8988T (cell line): ENCODE results near the gene MCHR1.
"Not testable (repeated sequence)": the region's sequence is repeated elsewhere in the genome, so short reads cannot be mapped to it uniquely, and the experiment has no call there.

Experiments
- DNase-seq: peaks from one replicate; pipeline ENCODE4 v3.0.0; 2011

MCHR1 gene

DNA sequence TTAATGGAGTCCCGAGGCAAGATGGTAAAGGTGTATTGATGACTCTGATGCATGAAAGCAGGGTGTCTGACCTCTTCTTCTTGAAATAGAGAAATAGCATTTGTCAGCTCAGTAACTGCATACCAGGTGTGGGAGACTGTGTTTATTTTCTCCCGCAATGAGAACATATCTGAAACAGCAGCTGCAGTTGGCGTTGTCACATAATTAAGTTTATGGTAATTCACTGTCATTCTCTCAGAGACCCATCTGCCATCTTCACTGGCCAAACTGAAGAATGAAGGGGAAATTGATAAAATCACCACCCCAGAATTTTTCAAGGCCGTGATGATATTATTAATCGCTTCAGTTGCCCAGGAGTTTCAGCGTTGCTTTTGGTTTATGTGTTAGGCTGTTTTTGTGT lies 20.1 kb upstream of the MCHR1 start:
- no peak for DNase-seq

DNA sequence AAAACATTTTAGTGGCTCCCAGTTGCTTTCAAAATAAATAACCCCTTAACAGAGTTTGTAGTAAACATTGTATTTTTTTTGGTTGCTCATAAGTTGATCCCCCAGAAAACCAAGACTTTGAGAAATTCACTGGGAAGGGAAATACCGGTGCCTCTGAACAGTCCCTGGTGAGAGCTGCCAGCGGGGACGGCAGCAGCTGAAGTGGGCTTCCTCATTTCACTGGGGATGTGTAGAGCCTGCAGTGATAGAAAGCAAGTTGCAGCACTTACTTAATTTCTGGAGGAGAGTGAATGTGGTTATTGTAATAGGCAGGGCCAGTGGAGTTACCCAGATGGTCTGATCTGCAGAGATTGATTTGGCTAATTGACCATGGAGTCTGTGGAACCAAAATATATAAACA lies 18.6 kb upstream of the MCHR1 start:
- no peak for DNase-seq

DNA sequence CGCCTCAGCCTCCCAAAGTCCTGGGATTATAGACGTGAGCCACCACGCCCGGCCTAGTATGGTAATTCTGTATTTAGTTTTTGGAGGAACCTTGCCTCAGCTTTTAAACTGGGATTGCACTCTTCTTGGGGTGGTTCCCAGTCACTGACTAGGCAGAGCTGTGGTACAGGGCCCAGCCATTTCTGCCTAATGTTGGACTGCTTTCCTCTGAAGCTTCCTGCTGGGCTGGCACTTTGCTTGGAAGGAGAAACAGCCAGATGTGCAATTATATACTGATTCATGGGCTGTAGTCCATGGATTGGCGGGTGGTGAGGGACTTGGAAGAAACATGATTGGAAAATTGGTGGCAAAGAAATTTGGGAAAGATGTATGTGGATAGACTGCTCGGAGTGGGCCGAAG lies 17.6 kb upstream of the MCHR1 start:
- no peak for DNase-seq

DNA sequence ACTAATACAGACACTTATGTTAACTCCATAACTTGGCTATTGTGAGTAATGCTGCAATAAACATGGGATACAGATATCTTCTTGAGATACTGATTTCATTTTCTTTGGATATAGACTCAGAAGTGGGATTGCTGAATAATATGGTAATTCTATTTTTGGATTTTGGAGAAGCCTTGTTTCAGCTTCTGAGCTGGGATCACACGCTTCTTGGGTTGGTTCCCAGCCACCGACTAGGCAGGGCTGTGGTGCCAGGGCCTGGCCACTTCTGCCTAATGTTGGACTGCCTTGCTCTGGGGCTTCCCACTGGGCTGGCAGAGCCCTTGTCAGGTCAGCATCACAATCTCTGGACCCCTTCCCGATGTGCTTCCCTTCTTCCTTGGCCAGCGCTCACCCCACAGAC lies 14.0 kb upstream of the MCHR1 start:
- DNase-seq = no peak

DNA sequence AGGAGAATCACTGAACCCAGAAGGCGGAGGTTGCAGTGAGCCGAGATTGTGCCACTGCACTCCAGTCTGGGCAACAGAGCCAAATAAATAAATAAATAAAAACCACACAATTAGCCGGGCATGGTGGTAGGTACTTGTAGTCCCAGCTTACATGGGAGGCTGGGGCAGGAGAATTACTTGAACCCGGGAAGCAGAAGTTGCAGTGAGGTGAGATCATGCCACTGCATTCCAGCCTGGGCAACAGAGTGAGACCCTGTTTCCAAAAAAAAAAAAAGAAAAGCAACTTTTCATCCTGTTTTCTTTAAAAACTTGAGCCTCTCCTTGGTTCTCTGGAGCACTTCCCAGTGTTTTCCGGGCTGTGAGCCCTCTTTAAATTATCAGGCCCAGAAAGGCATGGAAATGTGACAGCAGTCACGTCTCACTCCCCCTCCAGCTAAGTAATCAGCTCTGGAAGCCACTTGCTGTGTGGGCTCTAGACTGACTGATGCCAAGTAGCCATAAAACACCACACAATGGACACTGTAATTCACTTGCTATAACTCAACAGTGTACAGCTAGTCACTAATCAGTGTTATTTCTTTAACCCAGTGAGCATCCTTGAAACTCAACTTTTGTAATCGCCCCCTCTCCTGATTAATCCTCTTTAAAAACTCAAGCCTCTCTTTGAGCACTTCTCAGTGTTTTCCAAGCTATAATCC lies 13.0 kb upstream of the MCHR1 start:
- DNase-seq = no peak

DNA sequence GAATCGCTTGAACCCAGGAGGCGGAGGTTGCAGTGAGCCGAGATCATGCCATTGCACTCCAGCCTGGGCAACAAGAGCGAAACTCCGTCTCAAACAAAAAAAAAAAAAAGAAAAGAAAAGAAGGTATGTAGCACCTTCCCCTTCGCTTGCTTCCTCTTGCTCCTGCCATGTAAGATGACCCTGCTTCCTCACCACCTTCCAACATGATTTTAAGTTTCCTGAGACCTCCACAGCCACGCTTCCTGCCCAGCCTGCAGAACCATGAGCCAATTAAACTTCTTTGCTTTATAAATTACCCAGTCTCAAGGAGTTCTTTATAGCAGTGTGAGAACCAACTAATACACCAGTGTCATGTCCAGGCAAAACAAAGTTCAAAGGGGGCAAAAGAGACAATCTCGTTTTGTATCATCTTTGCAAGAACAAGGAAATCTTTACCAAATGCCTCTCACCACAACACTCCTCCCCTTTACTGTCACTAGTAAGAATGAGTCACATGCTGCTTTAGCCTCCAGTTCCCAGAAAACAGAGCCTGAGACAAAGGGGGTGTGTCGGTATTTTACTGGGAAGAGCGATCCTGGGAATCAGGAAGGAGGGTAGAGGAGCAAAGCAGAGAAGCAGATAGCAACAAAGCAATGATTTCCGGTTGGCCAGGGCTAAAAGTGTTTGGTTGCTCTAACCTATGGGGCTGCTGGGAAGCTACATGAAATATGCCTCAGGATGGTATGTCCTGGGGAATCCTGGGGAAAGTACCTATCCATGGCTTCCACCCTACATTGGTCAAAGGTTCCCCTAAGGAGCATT lies 10.5 kb upstream of the MCHR1 start:
- no peak for DNase-seq

DNA sequence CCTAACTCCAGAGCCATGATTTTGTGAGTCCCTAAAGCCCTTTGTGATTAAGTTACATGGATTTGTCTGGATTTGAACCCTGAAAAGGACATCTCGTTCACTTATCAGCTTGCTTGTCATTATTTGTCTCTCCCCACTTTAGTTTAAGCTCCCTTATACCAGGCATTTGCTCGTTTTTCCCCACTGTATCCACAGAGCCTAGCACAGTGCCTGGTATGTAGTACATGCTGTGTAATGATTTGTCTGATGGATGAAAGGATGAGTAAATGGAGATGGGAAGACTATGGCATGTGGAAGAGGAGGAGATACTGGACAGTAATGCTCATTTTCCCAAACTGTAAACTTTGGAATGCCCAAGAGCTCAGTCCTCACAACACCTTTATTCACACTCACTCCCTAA lies 9.2 kb upstream of the MCHR1 start:
- no peak for DNase-seq

DNA sequence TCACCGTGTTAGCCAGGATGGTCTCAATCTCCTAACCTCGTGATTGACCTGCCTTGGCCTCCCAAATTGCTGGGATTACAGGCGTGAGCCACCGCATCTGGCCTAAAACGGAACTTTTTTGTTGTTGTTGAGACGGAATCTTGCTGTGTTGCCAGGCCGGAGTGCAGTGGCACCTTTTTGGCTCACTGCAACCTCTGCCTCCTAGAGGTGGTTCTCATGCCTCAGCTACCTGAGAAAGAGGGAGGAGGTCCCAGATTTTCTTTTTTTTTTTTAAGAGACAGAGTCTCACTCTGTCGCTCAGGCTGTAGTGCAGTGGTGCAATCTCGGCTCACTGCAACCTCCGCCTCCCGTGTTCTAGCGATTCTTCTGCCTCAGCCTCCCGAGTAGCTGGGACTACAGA lies 7.9 kb upstream of the MCHR1 start:
- no peak for DNase-seq

DNA sequence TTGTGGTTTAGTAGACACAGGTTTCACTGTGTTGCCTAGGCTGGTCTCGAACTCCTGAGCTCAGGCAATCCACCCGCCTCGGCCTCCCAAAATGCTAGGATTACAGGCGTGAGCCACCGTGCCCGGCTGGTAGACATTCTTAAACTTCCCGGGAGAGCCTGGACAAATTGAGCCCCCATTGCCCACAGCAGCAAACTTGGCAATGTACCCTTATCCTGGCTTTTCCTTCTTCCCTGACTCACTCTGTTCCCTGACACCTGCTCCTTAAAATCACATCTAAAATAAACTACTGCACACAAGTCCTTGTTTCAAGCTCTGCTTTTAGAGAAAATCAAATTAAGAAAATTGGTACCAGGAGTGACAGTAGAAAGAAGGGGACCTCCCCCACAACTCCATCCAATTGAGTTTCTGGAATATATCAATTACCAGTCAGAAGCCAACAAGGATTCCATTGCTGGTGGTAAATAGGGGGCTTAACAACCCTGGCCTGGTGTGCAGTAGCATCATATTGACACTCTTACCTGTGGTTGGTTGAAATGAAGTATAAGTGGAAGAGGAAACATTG lies 7.4 kb upstream of the MCHR1 start:
- DNase-seq = no peak

DNA sequence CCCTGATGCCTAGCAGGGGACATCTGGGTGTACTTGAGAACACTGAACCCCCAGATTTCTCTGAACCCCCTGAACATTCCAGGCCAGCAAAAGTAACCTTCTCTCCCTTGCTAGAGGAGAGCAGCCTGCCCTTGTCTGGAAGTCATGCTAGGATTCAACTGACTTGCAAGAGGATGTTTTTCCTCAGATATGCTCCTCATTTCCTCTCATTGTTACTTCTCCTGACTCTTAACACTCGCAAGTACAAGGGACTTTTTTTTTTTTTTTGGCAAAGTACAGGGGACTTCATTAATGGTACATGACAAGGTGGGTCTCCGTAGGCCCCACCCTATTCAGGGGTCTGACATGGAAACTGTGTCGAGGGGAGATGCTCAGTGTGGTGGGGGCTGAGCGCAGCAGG lies 6.3 kb upstream of the MCHR1 start:
- no peak for DNase-seq

DNA sequence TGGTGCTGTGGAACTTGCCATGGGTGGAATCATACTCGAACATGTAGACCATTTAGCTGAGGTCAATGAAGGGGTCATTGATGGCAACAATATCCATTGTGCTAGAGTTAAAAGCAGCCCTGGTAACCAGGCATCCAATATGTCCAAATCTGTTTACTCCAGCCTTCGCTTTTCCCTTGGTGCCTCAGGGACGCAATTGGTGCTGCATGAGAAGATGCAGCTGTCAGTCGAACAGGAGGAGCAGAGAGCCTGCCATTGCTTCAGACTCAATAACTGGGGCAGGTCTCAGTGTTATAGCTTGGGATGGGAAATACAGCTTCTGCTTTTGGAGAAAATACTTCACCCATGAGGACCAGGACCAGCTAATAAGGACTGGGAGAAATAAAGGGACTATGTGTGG lies 5.0 kb upstream of the MCHR1 start:
- no peak for DNase-seq

DNA sequence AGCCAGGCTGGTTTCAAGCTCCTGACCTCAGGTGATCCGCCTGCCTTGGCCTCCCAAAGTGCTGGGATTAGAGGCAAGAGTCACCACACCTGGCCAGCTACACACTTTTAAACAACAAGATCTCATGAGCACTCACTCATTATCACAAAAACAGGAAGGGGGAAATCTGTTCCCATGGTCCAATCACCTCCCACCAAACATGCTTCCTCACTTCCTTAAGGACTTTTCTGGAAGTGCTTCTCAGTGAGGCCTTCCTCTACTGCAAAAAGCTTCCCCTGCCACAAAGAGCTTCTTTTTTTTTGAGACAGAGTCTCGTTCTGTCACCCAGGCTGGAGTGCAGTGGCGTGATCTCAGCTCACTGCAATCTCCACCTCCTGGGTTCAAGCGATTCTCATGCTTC lies 3.1 kb upstream of the MCHR1 start:
- not testable (repeated sequence) for DNase-seq

DNA sequence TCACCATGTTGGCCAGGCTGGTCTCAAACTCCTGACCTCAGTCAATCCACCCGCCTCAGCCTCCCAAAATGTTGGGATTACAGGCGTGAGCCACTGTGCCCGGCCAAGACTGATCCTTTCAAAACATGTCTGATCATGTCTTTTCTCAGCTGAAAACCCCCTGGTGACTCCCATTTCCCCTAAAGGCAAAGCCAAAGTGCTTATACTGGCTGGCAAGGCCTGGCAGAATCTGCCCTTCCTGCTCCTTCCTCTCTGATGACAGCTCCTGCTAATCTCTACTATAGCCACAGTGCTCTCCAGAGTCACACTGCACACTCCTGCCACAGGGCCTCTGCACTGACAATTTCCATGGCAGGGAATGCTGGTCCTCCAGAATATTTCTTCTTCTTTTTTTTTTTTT lies 2.6 kb upstream of the MCHR1 start:
- DNase-seq = no peak

DNA sequence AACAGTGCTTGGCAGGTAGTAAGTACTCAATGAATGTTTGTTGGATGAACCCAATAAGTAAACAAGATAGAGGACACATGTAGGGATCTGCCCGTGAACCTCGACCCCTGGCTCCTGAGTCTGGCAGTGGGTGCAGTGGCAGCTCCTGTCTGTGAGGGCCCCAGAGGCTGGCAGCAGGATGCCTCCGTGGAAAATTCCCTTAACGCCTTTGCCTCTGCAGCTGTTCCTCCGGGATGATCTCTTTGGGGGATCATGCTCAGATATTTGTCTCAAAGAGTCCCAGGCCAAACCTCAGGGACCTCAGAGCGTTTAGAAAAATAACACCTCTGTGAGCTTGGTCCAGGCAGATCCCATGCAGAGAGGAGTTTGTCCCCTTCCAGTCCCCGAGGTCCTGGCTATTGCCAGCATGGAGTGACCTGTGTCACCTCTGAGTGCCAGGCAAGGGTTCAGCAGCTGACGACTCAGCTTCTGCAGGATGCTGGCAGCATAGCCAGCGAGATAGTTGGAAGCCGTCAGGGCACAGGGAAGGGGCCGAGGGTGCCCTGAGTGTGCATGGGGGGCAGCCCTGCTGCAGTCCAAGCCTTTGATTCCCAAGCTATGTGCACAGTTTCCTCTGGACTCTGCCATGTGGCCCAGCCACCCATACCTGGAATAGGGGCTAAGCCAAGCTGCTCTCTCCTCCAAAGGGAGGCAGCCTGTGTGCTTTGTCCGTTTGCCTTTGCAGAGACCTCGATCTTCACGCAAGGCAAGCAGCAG lies 613 bp upstream of the MCHR1 start:
- DNase-seq = no peak

DNA sequence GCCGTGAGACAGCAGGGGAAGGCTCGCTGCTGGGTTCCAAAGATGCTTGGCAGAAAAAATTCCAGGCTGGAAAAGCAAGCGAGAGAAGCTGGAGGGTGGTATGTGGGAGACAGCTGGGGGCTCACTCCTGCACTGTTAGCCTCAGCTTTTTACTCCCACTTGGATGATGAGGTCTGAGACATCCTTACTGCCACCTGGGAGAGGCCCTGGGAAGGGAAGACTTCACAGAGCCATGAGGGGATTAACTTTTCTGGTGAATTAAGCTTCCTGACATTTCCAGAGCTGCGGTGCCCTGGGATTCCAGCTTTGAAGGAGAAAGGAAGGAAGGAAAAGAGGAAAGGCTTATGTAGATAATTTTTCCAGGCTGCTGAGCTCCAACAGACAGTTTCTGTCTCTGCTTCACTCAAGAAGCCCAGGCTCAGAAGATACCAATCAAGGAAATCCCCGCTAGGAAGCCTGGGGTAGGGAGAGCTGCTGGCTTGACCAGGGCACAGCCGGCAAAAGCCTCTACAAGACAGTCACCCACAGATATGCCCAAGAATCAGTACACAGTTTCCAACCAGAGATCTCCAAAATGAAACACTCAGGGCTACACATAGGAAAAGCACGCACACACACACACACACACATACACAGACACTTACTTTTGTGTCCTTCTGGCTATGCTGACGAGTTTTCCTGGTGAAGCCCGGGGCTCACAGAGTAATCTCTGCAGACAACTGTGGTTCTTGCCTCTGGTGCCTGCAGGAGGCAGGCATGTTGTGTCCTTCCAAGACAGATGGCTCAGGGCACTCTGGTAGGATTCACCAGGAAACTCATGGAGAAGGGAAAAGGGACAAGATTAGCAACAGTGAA lies 907 bp downstream of the MCHR1 start:
- DNase-seq = no peak

DNA sequence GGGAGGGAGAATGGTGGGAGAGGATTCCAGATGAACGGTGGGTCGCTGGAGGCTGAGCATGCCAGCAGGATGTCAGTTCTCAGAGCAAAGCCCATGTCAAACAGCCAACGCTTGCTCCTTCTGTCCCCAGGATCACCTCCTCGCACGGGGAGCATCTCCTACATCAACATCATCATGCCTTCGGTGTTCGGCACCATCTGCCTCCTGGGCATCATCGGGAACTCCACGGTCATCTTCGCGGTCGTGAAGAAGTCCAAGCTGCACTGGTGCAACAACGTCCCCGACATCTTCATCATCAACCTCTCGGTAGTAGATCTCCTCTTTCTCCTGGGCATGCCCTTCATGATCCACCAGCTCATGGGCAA lies 1.5 kb downstream of the MCHR1 start:
- DNase-seq = no peak

DNA sequence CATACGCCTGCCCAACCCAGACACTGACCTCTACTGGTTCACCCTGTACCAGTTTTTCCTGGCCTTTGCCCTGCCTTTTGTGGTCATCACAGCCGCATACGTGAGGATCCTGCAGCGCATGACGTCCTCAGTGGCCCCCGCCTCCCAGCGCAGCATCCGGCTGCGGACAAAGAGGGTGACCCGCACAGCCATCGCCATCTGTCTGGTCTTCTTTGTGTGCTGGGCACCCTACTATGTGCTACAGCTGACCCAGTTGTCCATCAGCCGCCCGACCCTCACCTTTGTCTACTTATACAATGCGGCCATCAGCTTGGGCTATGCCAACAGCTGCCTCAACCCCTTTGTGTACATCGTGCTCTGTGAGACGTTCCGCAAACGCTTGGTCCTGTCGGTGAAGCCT lies 2.2 kb downstream of the MCHR1 start:
- DNase-seq = no peak

DNA sequence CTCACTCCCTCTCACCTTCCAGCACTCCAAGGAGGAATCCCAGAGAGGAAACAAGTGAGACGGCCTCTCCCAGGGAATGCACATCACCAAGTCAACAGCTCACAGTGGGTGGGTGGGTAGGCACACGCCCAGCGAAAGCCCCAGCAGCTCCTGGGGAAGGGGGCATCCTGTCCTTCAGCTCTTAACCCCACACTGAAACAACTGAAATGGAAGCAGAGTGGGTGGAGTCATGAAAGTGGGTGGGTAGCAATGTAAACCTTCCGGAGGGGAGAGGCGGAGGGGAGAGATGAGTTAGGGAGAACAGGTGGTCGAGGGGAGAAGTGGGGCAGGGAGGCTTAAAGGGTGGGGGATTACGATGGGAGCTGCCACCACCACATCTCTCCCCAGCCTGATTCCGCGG lies 5.4 kb downstream of the MCHR1 start:
- no peak for DNase-seq

DNA sequence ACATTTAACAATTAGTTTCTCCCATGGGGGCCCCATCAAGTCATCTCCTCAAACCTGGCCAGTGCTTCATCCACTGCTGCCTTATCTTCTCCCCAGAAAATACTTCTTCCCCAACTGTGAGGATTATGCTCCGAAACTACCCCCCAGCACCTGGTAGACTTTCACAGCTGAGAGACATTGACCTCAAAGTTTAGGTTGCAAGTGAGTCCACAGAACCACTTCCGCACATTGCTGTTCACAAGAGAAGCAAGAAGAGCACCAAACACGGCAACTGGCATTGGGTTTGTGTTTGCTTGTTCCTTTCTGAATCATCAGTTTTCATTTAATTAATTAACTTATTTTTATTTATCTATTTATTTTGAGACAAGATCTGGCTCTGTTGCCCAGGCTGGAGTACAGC lies 6.1 kb downstream of the MCHR1 start:
- DNase-seq = no peak

DNA sequence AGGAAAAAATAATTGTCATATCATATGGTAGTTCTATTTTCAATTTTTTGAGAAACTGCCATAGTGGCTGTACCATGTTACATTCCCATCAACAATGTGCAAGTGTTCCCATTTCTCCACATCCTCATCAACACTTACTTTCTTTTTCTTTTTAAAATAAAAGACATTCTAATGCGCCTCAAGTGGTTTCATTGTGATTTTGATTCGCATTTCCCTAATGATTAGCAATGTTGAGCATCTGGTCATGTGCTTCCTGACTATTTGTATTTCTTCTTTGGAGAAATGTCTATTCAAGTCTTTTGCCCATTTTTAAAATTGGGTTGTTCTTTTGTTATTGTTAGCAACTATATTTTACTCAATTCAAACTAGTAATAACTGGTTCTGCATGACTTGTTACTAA lies 8.4 kb downstream of the MCHR1 start:
- DNase-seq = no peak

DNA sequence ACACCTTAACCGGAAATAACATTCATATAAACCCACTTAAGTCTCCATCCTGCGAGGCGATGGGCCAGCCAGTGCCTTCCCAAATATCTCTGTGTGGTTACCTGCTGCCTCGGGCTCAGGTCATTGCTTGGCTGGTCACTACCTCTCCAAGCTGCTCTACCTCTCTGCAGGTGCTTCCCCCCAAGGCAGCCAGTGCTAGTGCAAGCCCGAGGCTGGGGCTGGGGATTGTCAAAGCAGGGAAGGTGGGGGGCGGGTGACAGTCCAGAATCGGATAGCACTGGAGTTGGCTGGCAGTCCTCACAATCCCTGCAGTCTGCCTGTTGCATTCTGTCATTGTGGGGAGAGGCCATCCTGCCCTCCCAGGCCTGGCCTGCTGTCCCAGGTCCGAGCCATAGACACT lies 11.1 kb downstream of the MCHR1 start:
- no peak for DNase-seq

DNA sequence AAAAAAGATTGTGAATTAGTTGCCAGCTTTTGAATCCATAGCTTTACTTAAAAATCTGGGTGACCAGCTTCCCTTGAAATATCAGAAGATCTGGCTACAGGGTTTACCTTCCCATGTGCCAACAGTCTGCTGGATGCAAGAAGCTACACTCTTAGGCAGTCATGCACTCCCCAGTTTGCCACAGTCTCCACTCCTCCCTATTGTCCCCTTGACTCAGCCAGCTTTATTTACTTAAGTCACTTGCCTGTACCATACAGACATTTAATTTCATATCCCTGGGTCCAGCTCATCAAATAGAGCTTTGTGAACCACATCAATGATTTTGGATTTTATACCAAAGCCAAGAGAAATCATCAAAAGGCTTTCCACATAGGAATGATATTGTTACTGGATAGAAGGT lies 12.2 kb downstream of the MCHR1 start:
- no peak for DNase-seq

DNA sequence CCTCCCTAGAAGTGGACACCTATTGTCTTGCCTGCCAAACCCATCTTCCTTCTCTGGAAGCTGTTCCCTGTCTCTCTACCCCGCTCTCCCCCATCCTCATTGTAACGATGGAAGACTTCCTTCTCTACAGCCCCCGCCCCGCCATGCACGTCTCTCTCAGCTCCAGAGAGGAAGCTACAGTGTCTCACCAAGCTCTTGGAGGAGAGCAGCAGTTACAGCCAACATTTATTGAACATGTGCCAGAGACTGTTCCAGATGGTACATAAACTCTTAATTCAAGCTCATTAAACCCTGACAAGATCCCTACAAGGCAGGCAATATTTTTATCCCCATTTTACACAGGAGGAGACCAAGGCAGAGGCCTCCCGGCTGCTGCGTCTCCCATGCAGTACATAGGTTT lies 15.1 kb downstream of the MCHR1 start:
- DNase-seq = no peak
